ENCODE measurements around the gene ADAMTSL1.

- TF ChIP-seq CTCF (IDR thresholded peaks at IDR 0.05 in 2 of 3, conservative IDR thresholded peaks at IDR 0.05 in 1 of 3; ENCODE audit: borderline replicate concordance in 1 of 3, insufficient read depth in 1 of 3, low read depth in 2 of 3, low read length in 2 of 3) (no peak), YY1 (IDR thresholded peaks at IDR 0.05; ENCODE audit: extremely low read depth, insufficient replicate concordance, low read depth, low read length) (no peak), ZBTB33 (IDR thresholded peaks at IDR 0.05; ENCODE audit: extremely low read depth, insufficient replicate concordance, low read length) (no peak), POLR2A (IDR thresholded peaks at IDR 0.05; ENCODE audit: borderline replicate concordance, extremely low read depth, insufficient read depth, insufficient read length) (no peak), SIN3A (IDR thresholded peaks at IDR 0.05; ENCODE audit: low read depth) (no peak), JUND (IDR thresholded peaks at IDR 0.05) (no peak), TCF7L2 (IDR thresholded peaks at IDR 0.05; ENCODE audit: borderline replicate concordance, extremely low read depth, insufficient read depth, insufficient read length) (no peak), FOSL1 (IDR thresholded peaks at IDR 0.05; ENCODE audit: low read depth) (no peak), EZH2 (IDR thresholded peaks at IDR 0.05) (no peak), CEBPB (IDR thresholded peaks at IDR 0.05; ENCODE audit: low read depth) (no peak), MAX (IDR thresholded peaks at IDR 0.05) (no peak), EZH2phosphoT487 (IDR thresholded peaks at IDR 0.05; ENCODE audit: borderline replicate concordance) (no peak), REST (IDR thresholded peaks at IDR 0.05; ENCODE audit: low read depth) (no peak), POLR2AphosphoS5 (IDR thresholded peaks at IDR 0.05; ENCODE audit: low read depth, low read length) (no peak)
Observed at GRCh38 chr9:18761742-18762300, 287.9 kb downstream of the ADAMTSL1 start.
